Measurements from ENCODE around the gene ABAT.

DNA sequence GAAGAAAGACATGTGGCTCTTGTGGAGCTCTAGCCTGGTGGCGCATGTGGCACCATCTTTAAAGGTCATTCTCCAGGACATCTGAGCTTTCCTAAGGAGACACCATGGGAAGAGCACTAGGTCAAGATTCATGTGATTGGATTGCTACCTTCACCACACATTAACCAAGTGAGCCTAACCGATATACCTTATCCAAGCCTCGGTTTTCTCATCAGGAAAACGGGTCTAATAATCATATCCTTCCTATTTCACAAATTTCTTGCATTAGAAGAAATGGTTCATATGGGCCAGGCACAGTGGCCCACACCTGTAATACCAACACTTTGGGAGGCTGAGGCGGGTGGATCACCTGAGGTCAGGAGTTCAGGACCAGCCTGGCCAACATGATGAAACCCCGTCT lies 64.7 kb downstream of the ABAT start:
- no peak for TF ChIP-seq POLR2A (IDR thresholded peaks at IDR 0.05; ENCODE audit: extremely low read depth, insufficient read length)
- TF ChIP-seq, protein P1, sequence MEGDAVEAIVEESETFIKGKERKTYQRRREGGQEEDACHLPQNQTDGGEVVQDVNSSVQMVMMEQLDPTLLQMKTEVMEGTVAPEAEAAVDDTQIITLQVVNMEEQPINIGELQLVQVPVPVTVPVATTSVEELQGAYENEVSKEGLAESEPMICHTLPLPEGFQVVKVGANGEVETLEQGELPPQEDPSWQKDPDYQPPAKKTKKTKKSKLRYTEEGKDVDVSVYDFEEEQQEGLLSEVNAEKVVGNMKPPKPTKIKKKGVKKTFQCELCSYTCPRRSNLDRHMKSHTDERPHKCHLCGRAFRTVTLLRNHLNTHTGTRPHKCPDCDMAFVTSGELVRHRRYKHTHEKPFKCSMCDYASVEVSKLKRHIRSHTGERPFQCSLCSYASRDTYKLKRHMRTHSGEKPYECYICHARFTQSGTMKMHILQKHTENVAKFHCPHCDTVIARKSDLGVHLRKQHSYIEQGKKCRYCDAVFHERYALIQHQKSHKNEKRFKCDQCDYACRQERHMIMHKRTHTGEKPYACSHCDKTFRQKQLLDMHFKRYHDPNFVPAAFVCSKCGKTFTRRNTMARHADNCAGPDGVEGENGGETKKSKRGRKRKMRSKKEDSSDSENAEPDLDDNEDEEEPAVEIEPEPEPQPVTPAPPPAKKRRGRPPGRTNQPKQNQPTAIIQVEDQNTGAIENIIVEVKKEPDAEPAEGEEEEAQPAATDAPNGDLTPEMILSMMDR (IDR thresholded peaks at IDR 0.05; ENCODE audit: low read depth, low read length): no peak
